HL-60 (cell line): ENCODE measurements around the gene BLNK.

Experiments used
- DNase-seq, 2 experiments: peaks; one replicate each; pipeline ENCODE4 v3.0.0-alpha.2; 2010 to 2020; ENCODE audit warnings: low read depth in 1 of 2, low spot score in 1 of 2
- H3K27ac ChIP-seq: fragments of 250-450 bp; sonication (Bioruptor Pico); replicated peaks from 2 replicates; pipeline ENCODE4 v1.5.1; 2020; ENCODE audit warnings: mild to moderate bottlenecking, moderate library complexity
- H3K27me3 ChIP-seq: fragments of 250-450 bp; sonication (Bioruptor Pico); 2 replicates; pipeline ENCODE4 v1.5.1; 2021; ENCODE audit warnings: mild to moderate bottlenecking, moderate library complexity; ENCODE audit not compliant: insufficient read depth, poor library complexity, severe bottlenecking
- H3K4me3 ChIP-seq: replicated peaks from 2 replicates; pipeline ENCODE4 v1.5.1; 2011; ENCODE audit warnings: mild to moderate bottlenecking, control low read depth, low read length; ENCODE audit not compliant: insufficient read depth
- GABPA ChIP-seq: IDR thresholded peaks from 2 replicates; pipeline ENCODE4 v1.6.1; 2012; ENCODE audit warnings: low read depth
- POLR2AphosphoS5 ChIP-seq: IDR thresholded peaks from 2 replicates; pipeline ENCODE4 v1.6.1; 2012; ENCODE audit warnings: low read depth
- SPI1 ChIP-seq: IDR thresholded peaks from 2 replicates; pipeline ENCODE4 v1.6.1; 2012; ENCODE audit warnings: low read depth, mild to moderate bottlenecking, borderline replicate concordance
- TF ChIP-seq, protein P1 (sequence below): IDR thresholded peaks from 2 replicates; pipeline ENCODE4 v1.6.1; 2012; ENCODE audit warnings: low read depth; ENCODE audit not compliant: insufficient replicate concordance
- TF ChIP-seq, protein P2 (sequence below): IDR thresholded peaks from one replicate; pipeline ENCODE4 v1.5.1; 2011; ENCODE audit warnings: low read length, control low read depth, inconsistent platforms; ENCODE audit not compliant: insufficient read depth

The BLNK gene

DNA sequence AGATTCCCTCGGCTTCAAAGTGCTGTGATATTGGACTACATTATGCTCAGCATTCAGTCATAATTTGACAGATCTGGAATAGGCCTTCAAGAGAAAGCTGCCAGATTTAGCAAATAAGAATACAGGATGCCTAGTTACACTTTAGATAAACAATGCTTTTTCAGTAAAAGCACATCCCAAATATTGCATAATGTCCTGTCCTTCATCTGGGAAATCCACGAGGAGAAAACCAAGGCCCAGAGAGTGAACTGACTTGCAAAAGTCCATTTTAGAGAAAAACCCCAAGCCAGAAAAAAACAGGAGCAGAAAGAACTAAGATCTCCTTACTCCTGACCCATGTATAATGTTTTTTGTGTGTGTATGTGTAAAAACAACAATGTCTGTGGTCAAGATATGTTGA, 12.0 kb upstream of the BLNK start:
- DNase-seq, result no peak
- no peaks in the 10 kb centered on the region for H3K27me3 ChIP-seq
- no peak overlapping the region for H3K4me3 ChIP-seq
- no peak overlapping the region for H3K27ac ChIP-seq
- TF ChIP-seq SPI1 (no peak), POLR2AphosphoS5 (no peak), GABPA (no peak)
- TF ChIP-seq, protein P1, sequence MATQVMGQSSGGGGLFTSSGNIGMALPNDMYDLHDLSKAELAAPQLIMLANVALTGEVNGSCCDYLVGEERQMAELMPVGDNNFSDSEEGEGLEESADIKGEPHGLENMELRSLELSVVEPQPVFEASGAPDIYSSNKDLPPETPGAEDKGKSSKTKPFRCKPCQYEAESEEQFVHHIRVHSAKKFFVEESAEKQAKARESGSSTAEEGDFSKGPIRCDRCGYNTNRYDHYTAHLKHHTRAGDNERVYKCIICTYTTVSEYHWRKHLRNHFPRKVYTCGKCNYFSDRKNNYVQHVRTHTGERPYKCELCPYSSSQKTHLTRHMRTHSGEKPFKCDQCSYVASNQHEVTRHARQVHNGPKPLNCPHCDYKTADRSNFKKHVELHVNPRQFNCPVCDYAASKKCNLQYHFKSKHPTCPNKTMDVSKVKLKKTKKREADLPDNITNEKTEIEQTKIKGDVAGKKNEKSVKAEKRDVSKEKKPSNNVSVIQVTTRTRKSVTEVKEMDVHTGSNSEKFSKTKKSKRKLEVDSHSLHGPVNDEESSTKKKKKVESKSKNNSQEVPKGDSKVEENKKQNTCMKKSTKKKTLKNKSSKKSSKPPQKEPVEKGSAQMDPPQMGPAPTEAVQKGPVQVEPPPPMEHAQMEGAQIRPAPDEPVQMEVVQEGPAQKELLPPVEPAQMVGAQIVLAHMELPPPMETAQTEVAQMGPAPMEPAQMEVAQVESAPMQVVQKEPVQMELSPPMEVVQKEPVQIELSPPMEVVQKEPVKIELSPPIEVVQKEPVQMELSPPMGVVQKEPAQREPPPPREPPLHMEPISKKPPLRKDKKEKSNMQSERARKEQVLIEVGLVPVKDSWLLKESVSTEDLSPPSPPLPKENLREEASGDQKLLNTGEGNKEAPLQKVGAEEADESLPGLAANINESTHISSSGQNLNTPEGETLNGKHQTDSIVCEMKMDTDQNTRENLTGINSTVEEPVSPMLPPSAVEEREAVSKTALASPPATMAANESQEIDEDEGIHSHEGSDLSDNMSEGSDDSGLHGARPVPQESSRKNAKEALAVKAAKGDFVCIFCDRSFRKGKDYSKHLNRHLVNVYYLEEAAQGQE, result no peak
- TF ChIP-seq, protein P2, sequence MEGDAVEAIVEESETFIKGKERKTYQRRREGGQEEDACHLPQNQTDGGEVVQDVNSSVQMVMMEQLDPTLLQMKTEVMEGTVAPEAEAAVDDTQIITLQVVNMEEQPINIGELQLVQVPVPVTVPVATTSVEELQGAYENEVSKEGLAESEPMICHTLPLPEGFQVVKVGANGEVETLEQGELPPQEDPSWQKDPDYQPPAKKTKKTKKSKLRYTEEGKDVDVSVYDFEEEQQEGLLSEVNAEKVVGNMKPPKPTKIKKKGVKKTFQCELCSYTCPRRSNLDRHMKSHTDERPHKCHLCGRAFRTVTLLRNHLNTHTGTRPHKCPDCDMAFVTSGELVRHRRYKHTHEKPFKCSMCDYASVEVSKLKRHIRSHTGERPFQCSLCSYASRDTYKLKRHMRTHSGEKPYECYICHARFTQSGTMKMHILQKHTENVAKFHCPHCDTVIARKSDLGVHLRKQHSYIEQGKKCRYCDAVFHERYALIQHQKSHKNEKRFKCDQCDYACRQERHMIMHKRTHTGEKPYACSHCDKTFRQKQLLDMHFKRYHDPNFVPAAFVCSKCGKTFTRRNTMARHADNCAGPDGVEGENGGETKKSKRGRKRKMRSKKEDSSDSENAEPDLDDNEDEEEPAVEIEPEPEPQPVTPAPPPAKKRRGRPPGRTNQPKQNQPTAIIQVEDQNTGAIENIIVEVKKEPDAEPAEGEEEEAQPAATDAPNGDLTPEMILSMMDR, result no peak

DNA sequence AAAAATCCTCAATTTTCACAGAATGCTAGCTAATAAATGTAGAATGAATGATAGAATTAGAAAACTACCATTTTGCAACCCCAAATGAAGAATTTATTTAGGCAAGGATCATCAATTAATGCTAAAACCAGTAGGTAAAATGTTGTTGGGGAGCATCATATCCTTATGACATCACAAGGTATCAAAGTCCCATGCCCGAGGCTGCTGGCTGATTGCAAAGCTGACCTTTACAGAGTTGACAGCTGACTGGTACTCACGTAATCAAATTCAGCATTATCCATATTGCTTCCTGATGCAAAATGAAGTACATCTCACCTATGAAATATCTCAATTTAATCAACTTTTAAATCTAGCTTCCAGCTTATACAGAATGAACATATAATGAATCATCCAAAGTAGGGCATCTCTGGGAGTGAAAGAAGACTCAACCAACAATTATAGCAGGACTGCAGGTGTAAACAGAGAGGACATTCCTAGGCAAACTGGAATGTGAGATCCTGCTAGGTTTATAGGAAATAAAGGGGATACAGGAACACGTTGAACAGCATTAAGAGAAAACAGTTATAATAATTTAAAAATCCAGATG, 10.2 kb upstream of the BLNK start:
- H3K4me3 ChIP-seq, result no peak overlapping the region
- no peaks in the 10 kb centered on the region for H3K27me3 ChIP-seq
- DNase-seq, result no peak
- H3K27ac ChIP-seq, result no peak overlapping the region
- TF ChIP-seq POLR2AphosphoS5 (no peak), SPI1 (no peak), GABPA (no peak)
- TF ChIP-seq, protein P2, result no peak
- TF ChIP-seq, protein P1, result no peak

DNA sequence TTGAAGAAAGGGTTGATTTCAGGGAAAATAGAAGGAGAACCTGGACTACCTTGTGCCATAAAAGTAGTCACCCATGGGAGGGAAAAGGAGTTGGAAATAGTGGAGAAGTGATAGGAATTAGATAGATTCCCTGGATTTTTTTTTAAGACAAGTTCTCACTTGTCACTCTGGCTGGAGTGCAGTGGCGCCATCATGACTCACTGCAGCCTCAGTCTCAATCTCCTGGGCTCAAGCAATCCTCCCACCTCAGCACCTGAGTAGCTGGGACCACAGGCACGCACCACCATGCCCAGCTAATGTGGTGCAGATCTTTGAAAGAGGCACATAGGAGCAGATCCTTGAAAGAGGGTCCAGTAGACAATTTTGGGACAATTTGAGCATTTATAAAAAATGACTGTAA, 9.5 kb upstream of the BLNK start:
- no peak overlapping the region for H3K27ac ChIP-seq
- no peak overlapping the region for H3K4me3 ChIP-seq
- DNase-seq, result no peak
- H3K27me3 ChIP-seq, result no peaks in the 10 kb centered on the region
- TF ChIP-seq GABPA (no peak), POLR2AphosphoS5 (no peak), SPI1 (no peak)
- TF ChIP-seq, protein P1, result no peak
- TF ChIP-seq, protein P2, result no peak
